Prostate gland (tissue), 2 donors: ENCODE results near the gene JDP2.

Source experiments
- POLR2A ChIP-seq: fragments of 450-650 bp; IDR thresholded peaks from one replicate; pipeline ENCODE4 v1.6.1; 2016; ENCODE audit warnings: antibody characterized with exemption, mild to moderate bottlenecking
- TF ChIP-seq, protein P1 (sequence below), 4 experiments: fragments of 200-600 bp in 2 of 4; fragments of 450-650 bp in 2 of 4; sonication (generic) in 2 of 4; IDR thresholded peaks; 1 replicate in 3 of 4; 2 replicates in 1 of 4; pipeline ENCODE4 v1.5.1; 2016 to 2019; ENCODE audit warnings: antibody characterized with exemption in 4 of 4, mild to moderate bottlenecking in 2 of 4, moderate library complexity in 2 of 4

GRCh38 chr14:75459099-75459741, 31.4 kb downstream of the JDP2 start:
- TF ChIP-seq, protein P1, sequence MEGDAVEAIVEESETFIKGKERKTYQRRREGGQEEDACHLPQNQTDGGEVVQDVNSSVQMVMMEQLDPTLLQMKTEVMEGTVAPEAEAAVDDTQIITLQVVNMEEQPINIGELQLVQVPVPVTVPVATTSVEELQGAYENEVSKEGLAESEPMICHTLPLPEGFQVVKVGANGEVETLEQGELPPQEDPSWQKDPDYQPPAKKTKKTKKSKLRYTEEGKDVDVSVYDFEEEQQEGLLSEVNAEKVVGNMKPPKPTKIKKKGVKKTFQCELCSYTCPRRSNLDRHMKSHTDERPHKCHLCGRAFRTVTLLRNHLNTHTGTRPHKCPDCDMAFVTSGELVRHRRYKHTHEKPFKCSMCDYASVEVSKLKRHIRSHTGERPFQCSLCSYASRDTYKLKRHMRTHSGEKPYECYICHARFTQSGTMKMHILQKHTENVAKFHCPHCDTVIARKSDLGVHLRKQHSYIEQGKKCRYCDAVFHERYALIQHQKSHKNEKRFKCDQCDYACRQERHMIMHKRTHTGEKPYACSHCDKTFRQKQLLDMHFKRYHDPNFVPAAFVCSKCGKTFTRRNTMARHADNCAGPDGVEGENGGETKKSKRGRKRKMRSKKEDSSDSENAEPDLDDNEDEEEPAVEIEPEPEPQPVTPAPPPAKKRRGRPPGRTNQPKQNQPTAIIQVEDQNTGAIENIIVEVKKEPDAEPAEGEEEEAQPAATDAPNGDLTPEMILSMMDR (IDR thresholded peaks at IDR 0.05), result peak in 1 of 4 experiments; percentile 15
- no peak for TF ChIP-seq POLR2A
